Ishikawa (cell line): ENCODE measurements around the gene IFT74.

Experiments
- CEBPB ChIP-seq: IDR thresholded peaks from 2 replicates; pipeline ENCODE4 v1.6.1; 2012
- EP300 ChIP-seq: IDR thresholded peaks from 2 replicates; pipeline ENCODE4 v1.6.1; 2012; ENCODE audit warnings: borderline replicate concordance
- MAX ChIP-seq: IDR thresholded peaks from 2 replicates; pipeline ENCODE4 v1.6.1; 2012
- REST ChIP-seq: IDR thresholded peaks from 2 replicates; pipeline ENCODE4 v1.6.1; 2012; ENCODE audit warnings: low read depth, mild to moderate bottlenecking
- TCF12 ChIP-seq: IDR thresholded peaks from 2 replicates; pipeline ENCODE4 v1.6.1; 2012; ENCODE audit warnings: low read depth

GRCh38 chr9:27110181-27110580, 154.0 kb downstream of the IFT74 start:
- TF ChIP-seq EP300 (no peak), MAX (no peak), CEBPB (no peak), REST (no peak), TCF12 (no peak)
